ENCODE results near the gene FBLN1.

The FBLN1 gene

GRCh38 chr22:45499746-45500145 is 2.9 kb upstream of the FBLN1 start (continued):
- no peak for TF ChIP-seq ZNF639 (tag by site-specific recombination; IDR thresholded peaks at IDR 0.05)
- no peak for TF ChIP-seq BCL11A (tag by site-specific recombination; IDR thresholded peaks at IDR 0.05; ENCODE audit: low read depth)
- no peak for TF ChIP-seq ZNF350 (tag by site-specific recombination; IDR thresholded peaks at IDR 0.05)
- TF ChIP-seq HOXA7 (CRISPR knock-in tag; IDR thresholded peaks at IDR 0.05; ENCODE audit: borderline replicate concordance), result no peak
- peak; percentile 44; the same call in 1 of the 2 replicates for TF ChIP-seq ZBTB17 (tag by site-specific recombination; IDR thresholded peaks at IDR 0.05)
- TF ChIP-seq ZNF16 (tag by site-specific recombination; IDR thresholded peaks at IDR 0.05; ENCODE audit: low read depth), result no peak
- TF ChIP-seq CTCF (tag by site-specific recombination; IDR thresholded peaks at IDR 0.05), result no peak
- no peak for TF ChIP-seq KLF17 (tag by site-specific recombination; IDR thresholded peaks at IDR 0.05)
- no peak for TF ChIP-seq ZBTB10 (tag by site-specific recombination; IDR thresholded peaks at IDR 0.05)
- no peak for TF ChIP-seq ZNF311 (tag by site-specific recombination; IDR thresholded peaks at IDR 0.05; ENCODE audit: borderline replicate concordance)
- TF ChIP-seq SCRT1 (tag by site-specific recombination; IDR thresholded peaks at IDR 0.05; ENCODE audit: borderline replicate concordance), result no peak
- no peak for TF ChIP-seq ZNF548 (tag by site-specific recombination; IDR thresholded peaks at IDR 0.05)
- no peak for TF ChIP-seq ZBTB44 (tag by site-specific recombination; IDR thresholded peaks at IDR 0.05)
- TF ChIP-seq PRDM10 (tag by site-specific recombination; IDR thresholded peaks at IDR 0.05), result peak; percentile 52; the same call in 1 of the 2 replicates
- no peak for TF ChIP-seq ZEB2 (tag by site-specific recombination; IDR thresholded peaks at IDR 0.05)
- no peak for TF ChIP-seq ZNF449 (tag by site-specific recombination; IDR thresholded peaks at IDR 0.05)
- TF ChIP-seq ZNF175 (tag by site-specific recombination; IDR thresholded peaks at IDR 0.05), result no peak
- TF ChIP-seq EGR2 (tag by site-specific recombination; IDR thresholded peaks at IDR 0.05; ENCODE audit: low read depth), result peak; percentile 94
- peak; percentile 77 for TF ChIP-seq WT1 (tag by site-specific recombination; IDR thresholded peaks at IDR 0.05)
- no peak for TF ChIP-seq SCRT2 (tag by site-specific recombination; IDR thresholded peaks at IDR 0.05)
- TF ChIP-seq ZNF843 (tag by site-specific recombination; IDR thresholded peaks at IDR 0.05), result no peak

All from HEK293 (cell line).